Spleen (tissue), 11 donors: ENCODE results near the gene SESN3. TPM values are rescaled to one million over a fixed set of nuclear protein-coding genes. Genes with fewer than 3 reads are reported as not detected.
"Not testable (repeated sequence)": the region's sequence is repeated elsewhere in the genome, so short reads cannot be mapped to it uniquely, and the experiment has no call there.

Experiments used
- DNase-seq: peaks from one replicate; pipeline ENCODE4 v3.0.0-alpha.2; 2020
- H3K27ac ChIP-seq, 8 donors: fragments of 200-600 bp; sonication (generic) in 7 of 8; 1 replicate in 4 of 8; 2 replicates in 4 of 8; pipeline versions ENCODE4 v1.5.0 to v1.8.0; 2016 to 2021; ENCODE audit warnings: inconsistent platforms in 4 of 8, mild to moderate bottlenecking in 4 of 8, moderate library complexity in 1 of 8
- H3K27me3 ChIP-seq, 7 donors: fragments of 200-600 bp; sonication (generic) in 6 of 7; replicated peaks in 1 of 7; 1 replicate in 4 of 7; 2 replicates in 3 of 7; pipeline versions ENCODE4 v1.5.0 to v1.8.0; 2016 to 2021; ENCODE audit warnings: inconsistent platforms in 3 of 7, mild to moderate bottlenecking in 1 of 7
- H3K36me3 ChIP-seq, 6 donors: fragments of 200-600 bp; sonication (generic) in 5 of 6; 1 replicate in 4 of 6; 2 replicates in 2 of 6; pipeline versions ENCODE4 v1.5.0 to v1.8.0; 2016 to 2021; ENCODE audit warnings: inconsistent platforms in 2 of 6
- H3K4me1 ChIP-seq, 6 donors: fragments of 200-600 bp; sonication (generic) in 5 of 6; 1 replicate in 3 of 6; 2 replicates in 3 of 6; pipeline versions ENCODE4 v1.5.0 to v1.8.0; 2016 to 2021; ENCODE audit warnings: inconsistent platforms in 3 of 6
- H3K4me3 ChIP-seq, 8 donors: fragments of 200-600 bp; sonication (generic) in 7 of 8; 1 replicate in 4 of 8; 2 replicates in 4 of 8; pipeline versions ENCODE4 v1.5.0 to v1.8.0; 2016 to 2021; ENCODE audit warnings: inconsistent platforms in 4 of 8, mild to moderate bottlenecking in 4 of 8, moderate library complexity in 2 of 8
- H3K9me3 ChIP-seq, 8 donors: fragments of 200-600 bp; sonication (generic) in 7 of 8; 1 replicate in 4 of 8; 2 replicates in 4 of 8; pipeline versions ENCODE4 v1.5.0 to v1.8.0; 2016 to 2021; ENCODE audit warnings: inconsistent platforms in 4 of 8
- POLR2A ChIP-seq, 3 donors: fragments of 450-650 bp; IDR thresholded peaks; one replicate each; pipeline ENCODE4 v1.5.1; 2017; ENCODE audit warnings: antibody characterized with exemption in 3 of 3, mild to moderate bottlenecking in 1 of 3
- POLR2AphosphoS5 ChIP-seq, 3 donors: sonication (generic); formaldehyde crosslinking; IDR thresholded peaks; one replicate each; pipeline ENCODE4 v1.5.1; 2017; ENCODE audit warnings: antibody characterized with exemption in 3 of 3
- WGBS, 5 donors: extraction: QIAGEN DNeasy Blood & Tissue Kit in 3 of 5; methylation state at CpG; one replicate each; pipeline versions ENCODE4 v1.1.5 to v1.1.7; 2013 to 2018; 5-methylcytosine and 5-hydroxymethylcytosine counted together
- intact Hi-C: fragments of 100-400 bp; cut with DNase I; formaldehyde crosslinking; loops from one replicate; pipeline ENCODE4 v1.15.0; 2023; ENCODE audit warnings: low total_unique reads
- polyA plus RNA-seq, 3 donors: library from polyadenylated mRNA; stranded (reverse); fragments of 200-250 nt; gene quantifications; one replicate each; pipeline ENCODE4 v1.2.1, GENCODE V29; 2013
- total RNA-seq, 7 donors: library from RNA; depleted of rRNA in 3 of 7; stranded (reverse); fragments of >200 nt in 3 of 7; fragmentation: NEBNext Ultra II Directional in 4 of 7; extraction: Animal tissue kit (Norgen Biotek cat#: 25700) in 4 of 7; gene quantifications; one replicate each; pipeline versions ENCODE4 v1.1.0 to v1.2.1, GENCODE V29; 2016 to 2021
- TF ChIP-seq, protein P1 (sequence below), 11 experiments: fragments of 200-600 bp in 7 of 11; fragments of 450-650 bp in 4 of 11; sonication (generic) in 4 of 11; IDR thresholded peaks in 8 of 11; conservative IDR thresholded peaks in 3 of 11; 1 replicate in 7 of 11; 2 replicates in 4 of 11; pipeline versions ENCODE4 v1.4.0 to v1.8.0; 2016 to 2021; ENCODE audit warnings: antibody characterized with exemption in 11 of 11, inconsistent platforms in 4 of 11, mild to moderate bottlenecking in 1 of 11
- donor health status: healthy with polysubstance abuse.
- donor health status: DM: no; HTN: no; CAD: no; lungs with moderate emphysema.
- donor health status: DM: no; HTN: no; CAD: no.
- donor health status: Bipolar disorder and iron deficiency.
- donor health status: healthy.
- donor health status: DM: no; HTN: no; CAD: no.
- donor health status: DM: yes; HTN: yes; CAD: no.

Gene SESN3
- total and polyA plus RNA-seq, 10 donors: 10.9 to 79.9 (median 56.5) TPM

DNA sequence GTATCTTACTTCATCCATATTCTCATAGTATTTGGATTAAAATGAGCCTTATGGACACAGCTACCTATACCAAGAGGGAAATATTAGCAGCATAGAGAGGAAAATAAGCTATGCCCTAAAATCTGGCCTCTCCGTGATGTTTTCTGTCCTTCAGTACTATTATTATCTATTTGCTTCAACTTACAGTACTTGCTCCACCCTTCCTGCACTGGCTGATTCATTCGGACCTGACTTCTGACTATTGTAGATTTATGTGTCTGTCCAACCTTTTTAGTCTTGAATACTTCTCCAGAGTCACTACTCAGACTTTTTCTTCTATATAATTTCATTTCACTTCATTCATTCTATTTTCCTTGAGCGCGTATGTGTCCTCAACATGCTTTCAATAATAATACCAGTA lies 45.1 kb upstream of the SESN3 start:
- Histone ChIP-seq H3K9me3 (peaks cover 0 to 3% (median 0%) of the 10 kb centered on the region in 8 donors), H3K27ac (peak overlapping the region in 3 of 8 donors; percentile 8 to 42 (median 10)), H3K27me3 (no peaks in the 10 kb centered on the region), H3K4me1 (peaks cover 0 to 19% (median 11%) of the 10 kb centered on the region in 6 donors), H3K36me3 (no peaks in the 10 kb centered on the region), H3K4me3 (no peak overlapping the region)
- TF ChIP-seq, protein P1, sequence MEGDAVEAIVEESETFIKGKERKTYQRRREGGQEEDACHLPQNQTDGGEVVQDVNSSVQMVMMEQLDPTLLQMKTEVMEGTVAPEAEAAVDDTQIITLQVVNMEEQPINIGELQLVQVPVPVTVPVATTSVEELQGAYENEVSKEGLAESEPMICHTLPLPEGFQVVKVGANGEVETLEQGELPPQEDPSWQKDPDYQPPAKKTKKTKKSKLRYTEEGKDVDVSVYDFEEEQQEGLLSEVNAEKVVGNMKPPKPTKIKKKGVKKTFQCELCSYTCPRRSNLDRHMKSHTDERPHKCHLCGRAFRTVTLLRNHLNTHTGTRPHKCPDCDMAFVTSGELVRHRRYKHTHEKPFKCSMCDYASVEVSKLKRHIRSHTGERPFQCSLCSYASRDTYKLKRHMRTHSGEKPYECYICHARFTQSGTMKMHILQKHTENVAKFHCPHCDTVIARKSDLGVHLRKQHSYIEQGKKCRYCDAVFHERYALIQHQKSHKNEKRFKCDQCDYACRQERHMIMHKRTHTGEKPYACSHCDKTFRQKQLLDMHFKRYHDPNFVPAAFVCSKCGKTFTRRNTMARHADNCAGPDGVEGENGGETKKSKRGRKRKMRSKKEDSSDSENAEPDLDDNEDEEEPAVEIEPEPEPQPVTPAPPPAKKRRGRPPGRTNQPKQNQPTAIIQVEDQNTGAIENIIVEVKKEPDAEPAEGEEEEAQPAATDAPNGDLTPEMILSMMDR (IDR thresholded peaks at IDR 0.05 in 8 of 11, conservative IDR thresholded peaks at IDR 0.05 in 3 of 11): no peak
- no peak for TF ChIP-seq POLR2AphosphoS5 (IDR thresholded peaks at IDR 0.05)
- no peak for TF ChIP-seq POLR2A (IDR thresholded peaks at IDR 0.05)
- 78 to 92% (median 87%) methylated on average over 4 of the region's 4 CpGs for WGBS, 5 donors
- intact Hi-C loops: no loop called here
- DNase-seq: no peak

DNA sequence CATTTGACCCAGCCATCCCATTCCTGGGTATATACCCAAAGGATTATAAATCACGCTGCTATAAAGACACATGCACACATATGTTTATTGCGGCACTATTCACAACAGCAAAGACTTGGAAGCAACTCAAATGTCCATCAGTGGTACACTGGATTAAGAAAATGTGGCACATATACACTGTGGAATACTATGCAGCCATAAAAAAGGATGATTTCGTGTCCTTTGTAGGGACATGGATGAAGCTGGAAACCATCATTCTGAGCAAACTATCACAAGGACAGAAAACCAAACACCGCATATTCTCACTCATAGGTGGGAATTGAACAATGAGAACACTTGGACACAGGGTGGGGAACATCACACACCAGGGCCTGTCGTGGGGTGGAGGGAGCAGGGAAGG lies 42.6 kb upstream of the SESN3 start:
- WGBS, 5 donors: 79 to 95% (median 94%) methylated on average over 5 of the region's 5 CpGs
- H3K36me3 ChIP-seq, H3K4me1 ChIP-seq, H3K27ac ChIP-seq, intact Hi-C loops, DNase-seq, H3K9me3 ChIP-seq, H3K27me3 ChIP-seq, H3K4me3 ChIP-seq: not testable (repeated sequence)

DNA sequence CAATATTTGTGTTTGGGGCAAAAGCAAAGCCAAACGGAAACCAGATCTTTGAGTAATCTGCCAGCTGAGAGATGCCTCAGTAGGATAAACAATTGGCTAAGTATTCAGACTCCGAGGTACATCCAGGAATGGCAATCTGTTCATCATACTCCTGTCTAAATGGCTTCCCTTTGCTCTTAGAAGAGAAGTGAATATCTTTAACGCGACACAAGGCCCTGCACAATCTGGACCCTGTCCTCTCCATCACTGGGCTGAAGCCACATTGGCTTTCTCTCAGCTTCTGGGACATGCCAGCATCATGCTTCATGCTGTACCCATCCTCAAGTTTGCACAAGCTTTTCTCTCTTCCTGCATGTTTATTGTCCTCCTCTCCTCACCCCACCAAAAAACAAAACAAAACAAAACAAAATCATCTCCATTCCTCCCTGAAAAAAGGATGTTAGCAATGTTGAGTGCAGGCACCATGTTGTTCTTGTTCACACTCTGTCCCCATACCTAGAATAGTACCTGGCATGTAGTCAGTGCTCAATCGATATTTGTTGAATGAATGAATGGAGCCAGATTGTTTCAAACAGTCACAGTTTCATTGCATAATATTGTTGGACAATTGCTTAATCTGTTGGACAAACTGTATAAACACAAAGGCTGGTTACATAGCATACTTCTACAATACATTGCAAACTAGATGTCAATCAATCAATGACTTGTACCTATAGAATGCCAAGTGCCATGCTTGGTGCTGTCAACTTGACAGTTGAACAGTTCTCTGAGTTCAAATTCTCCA lies 38.2 kb upstream of the SESN3 start:
- TF ChIP-seq POLR2A (IDR thresholded peaks at IDR 0.05): no peak
- TF ChIP-seq POLR2AphosphoS5 (IDR thresholded peaks at IDR 0.05): no peak
- Histone ChIP-seq H3K9me3 (peaks cover 0 to 3% (median 0%) of the 10 kb centered on the region in 8 donors), H3K4me3 (no peak overlapping the region), H3K27me3 (no peaks in the 10 kb centered on the region), H3K36me3 (no peaks in the 10 kb centered on the region), H3K4me1 (peaks cover 0 to 11% (median 0%) of the 10 kb centered on the region in 6 donors), H3K27ac (no peak overlapping the region)
- 89 to 94% (median 91%) methylated on average over 5 of the region's 5 CpGs for WGBS, 5 donors
- intact Hi-C loops: no loop called here
- DNase-seq: no peak

DNA sequence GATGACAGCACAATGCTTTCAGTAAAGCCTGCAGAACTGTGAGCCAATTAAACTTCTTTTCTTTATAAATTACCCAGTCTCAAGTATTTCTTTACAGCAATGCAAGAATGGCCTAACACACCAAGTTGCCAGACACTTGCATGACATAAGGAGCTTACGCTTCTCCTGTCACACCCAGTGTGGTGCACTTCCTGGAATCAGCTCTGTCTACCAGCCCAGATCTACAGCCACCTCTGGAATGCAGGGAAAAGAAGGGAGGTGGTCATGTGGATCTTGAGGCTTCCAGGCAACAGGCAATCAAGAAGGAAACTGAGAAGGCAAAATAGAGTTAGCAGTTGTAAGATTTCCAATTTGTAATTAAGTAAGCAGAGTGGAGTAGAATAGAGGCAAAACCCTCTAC lies 37.4 kb upstream of the SESN3 start:
- H3K27ac ChIP-seq: no peak overlapping the region
- no peaks in the 10 kb centered on the region for H3K36me3 ChIP-seq
- peaks cover 0 to 17% (median 0%) of the 10 kb centered on the region in 6 donors for H3K4me1 ChIP-seq
- no peaks in the 10 kb centered on the region for H3K9me3 ChIP-seq
- intact Hi-C loops: no loop called here
- no peak for DNase-seq
- 35 to 97% (median 68%) methylated on average over 1 of the region's 1 CpG for WGBS, 5 donors
- no peaks in the 10 kb centered on the region for H3K27me3 ChIP-seq
- TF ChIP-seq, protein P1 (IDR thresholded peaks at IDR 0.05 in 8 of 11, conservative IDR thresholded peaks at IDR 0.05 in 3 of 11): no peak
- TF ChIP-seq POLR2A (IDR thresholded peaks at IDR 0.05) (no peak), POLR2AphosphoS5 (IDR thresholded peaks at IDR 0.05) (no peak)
- no peak overlapping the region for H3K4me3 ChIP-seq

DNA sequence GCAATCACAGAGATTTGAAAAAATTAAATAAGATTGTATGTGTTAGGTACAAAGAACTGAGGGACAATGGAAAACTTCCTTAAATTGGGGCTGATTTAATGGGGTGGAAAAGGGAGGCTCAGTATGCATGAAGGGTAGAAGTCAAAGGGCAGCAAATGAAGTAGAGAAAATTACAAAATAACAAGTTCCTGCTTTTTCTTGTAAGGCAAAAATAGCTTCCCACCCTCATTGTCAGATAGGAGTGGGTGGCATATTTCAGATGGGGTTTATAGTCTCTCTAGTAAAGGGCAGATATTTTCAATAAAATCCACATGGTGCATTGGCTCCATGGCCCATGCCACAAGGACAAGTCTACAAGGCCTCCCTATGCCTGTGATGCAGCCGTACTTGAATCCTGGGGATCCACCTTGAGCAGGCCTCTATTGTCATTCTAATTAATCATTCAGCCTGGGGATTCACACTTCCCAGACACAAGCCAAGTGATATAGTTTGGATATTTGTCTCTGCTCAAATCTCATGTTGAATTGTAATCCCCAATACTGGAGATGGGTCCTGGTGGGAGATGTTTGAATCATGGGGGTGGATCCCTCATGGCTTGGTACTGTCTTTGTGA lies 36.7 kb upstream of the SESN3 start:
- TF ChIP-seq, protein P1 (IDR thresholded peaks at IDR 0.05 in 8 of 11, conservative IDR thresholded peaks at IDR 0.05 in 3 of 11): no peak
- no peak for TF ChIP-seq POLR2AphosphoS5 (IDR thresholded peaks at IDR 0.05)
- TF ChIP-seq POLR2A (IDR thresholded peaks at IDR 0.05): no peak
- intact Hi-C loops: no loop called here

More for the DNA sequence above, 36.7 kb upstream of the SESN3 start:
- DNase-seq: no peak
- H3K9me3 ChIP-seq: no peaks in the 10 kb centered on the region
- 0 to 96% (median 46%) methylated on average over 1 of the region's 1 CpG for WGBS, 5 donors
- H3K4me3 ChIP-seq: no peak overlapping the region
- no peak overlapping the region for H3K27ac ChIP-seq
- H3K36me3 ChIP-seq: no peaks in the 10 kb centered on the region
- H3K27me3 ChIP-seq: no peaks in the 10 kb centered on the region
- peaks cover 0 to 20% (median 0%) of the 10 kb centered on the region in 6 donors for H3K4me1 ChIP-seq
